Measurements from ENCODE around the gene ZNF502. TPM values are rescaled to one million over a fixed set of nuclear protein-coding genes. Genes with fewer than 3 reads are reported as not detected.

The ZNF502 gene
- total RNA-seq, 1 donor from 2014 or later: not detected

DNA sequence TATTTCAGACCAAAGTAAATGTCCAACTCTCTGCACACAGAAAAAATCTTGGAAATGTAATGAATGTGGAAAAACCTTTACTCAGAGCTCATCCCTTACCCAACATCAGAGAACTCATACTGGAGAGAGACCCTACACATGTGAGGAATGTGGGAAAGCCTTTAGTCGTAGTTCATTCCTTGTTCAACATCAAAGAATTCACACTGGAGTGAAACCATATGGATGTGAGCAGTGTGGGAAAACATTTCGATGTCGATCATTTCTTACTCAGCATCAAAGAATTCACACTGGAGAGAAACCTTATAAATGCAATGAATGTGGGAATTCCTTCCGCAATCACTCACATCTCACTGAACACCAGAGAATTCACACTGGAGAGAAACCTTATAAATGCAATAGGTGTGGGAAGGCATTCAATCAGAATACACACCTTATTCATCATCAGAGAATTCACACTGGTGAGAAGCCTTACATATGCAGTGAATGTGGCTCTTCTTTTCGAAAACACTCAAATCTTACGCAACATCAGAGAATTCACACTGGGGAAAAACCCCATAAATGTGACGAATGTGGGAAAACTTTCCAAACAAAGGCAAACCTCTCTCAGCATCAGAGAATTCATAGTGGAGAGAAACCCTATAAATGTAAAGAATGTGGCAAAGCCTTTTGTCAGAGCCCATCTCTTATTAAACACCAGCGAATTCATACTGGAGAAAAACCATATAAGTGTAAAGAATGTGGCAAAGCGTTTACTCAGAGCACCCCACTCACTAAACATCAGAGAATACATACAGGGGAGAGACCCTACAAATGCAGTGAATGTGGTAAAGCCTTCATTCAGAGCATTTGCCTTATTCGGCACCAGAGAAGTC lies 9.0 kb downstream of the ZNF502 start:
- Mint-ChIP-seq H3K4me1 (ENCODE audit: low read depth) (no peaks in the 10 kb centered on the region), H3K36me3 (ENCODE audit: low read depth) (peaks cover 11% of the 10 kb centered on the region), H3K27me3 (ENCODE audit: low read depth) (no peaks in the 10 kb centered on the region), H3K27ac (ENCODE audit: unreplicated experiment) (no peak overlapping the region), H3K4me3 (ENCODE audit: unreplicated experiment) (no peak overlapping the region), H3K9me3 (ENCODE audit: low read depth) (peaks cover 79% of the 10 kb centered on the region)
- TF ChIP-seq, protein P1, sequence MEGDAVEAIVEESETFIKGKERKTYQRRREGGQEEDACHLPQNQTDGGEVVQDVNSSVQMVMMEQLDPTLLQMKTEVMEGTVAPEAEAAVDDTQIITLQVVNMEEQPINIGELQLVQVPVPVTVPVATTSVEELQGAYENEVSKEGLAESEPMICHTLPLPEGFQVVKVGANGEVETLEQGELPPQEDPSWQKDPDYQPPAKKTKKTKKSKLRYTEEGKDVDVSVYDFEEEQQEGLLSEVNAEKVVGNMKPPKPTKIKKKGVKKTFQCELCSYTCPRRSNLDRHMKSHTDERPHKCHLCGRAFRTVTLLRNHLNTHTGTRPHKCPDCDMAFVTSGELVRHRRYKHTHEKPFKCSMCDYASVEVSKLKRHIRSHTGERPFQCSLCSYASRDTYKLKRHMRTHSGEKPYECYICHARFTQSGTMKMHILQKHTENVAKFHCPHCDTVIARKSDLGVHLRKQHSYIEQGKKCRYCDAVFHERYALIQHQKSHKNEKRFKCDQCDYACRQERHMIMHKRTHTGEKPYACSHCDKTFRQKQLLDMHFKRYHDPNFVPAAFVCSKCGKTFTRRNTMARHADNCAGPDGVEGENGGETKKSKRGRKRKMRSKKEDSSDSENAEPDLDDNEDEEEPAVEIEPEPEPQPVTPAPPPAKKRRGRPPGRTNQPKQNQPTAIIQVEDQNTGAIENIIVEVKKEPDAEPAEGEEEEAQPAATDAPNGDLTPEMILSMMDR (IDR thresholded peaks at IDR 0.05): no peak
- DNase-seq (ENCODE audit: low spot score): no peak

DNA sequence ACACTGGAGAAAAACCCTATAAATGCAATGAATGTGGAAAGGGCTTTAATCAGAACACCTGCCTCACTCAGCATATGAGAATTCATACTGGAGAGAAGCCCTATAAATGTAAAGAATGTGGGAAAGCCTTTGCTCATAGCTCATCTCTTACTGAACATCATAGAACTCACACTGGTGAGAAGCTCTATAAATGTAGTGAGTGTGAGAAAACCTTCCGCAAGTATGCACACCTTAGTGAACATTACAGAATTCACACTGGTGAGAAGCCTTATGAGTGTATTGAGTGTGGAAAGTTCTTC lies 9.6 kb downstream of the ZNF502 start:
- H3K27ac Mint-ChIP-seq (ENCODE audit: unreplicated experiment): no peak overlapping the region
- peaks cover 76% of the 10 kb centered on the region for H3K9me3 Mint-ChIP-seq (ENCODE audit: low read depth)

DNA sequence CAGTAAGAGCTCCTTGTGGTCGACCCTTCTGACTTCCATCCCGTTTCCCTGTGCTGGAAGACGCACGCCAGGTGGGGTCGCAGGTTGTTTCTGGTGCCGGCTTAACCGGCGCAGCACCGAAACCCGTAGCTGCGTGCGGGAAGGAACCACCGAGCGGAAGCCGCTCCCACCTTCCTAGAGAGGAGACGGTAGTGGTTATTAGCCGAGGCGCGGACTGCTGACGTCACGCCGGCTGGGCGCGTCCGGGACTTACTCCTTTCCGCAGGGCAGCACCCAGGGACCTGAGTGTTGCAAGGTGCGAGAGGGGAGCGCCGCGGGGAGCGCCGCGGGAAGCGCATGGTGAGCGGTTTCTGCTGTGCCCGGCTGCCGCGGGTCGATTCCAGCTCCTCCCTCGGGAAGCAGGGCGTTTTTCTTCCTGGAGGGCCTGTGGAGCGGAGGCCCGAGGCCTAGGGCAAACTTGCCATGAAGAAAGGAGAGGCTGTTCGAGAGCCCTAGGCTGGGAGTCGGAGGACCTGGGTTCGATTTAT lies 17.0 kb downstream of the ZNF502 start, which contains the start of gene ZNF501:
TSS of gene ZNF501 (plus strand) at position 252 of the 527 bp plus-strand sequence. CDS start 4,787 bp downstream, outside the sequence.
- Mint-ChIP-seq H3K36me3 (ENCODE audit: low read depth) (peaks cover 36% of the 10 kb centered on the region), H3K4me3 (ENCODE audit: unreplicated experiment) (peak within 1 kb of the TSS; percentile 73), H3K4me1 (ENCODE audit: low read depth) (no peaks in the 10 kb centered on the region), H3K27ac (ENCODE audit: unreplicated experiment) (peak within 1 kb of the TSS; percentile 54), H3K27me3 (ENCODE audit: low read depth) (no peaks in the 10 kb centered on the region), H3K9me3 (ENCODE audit: low read depth) (peaks cover 80% of the 10 kb centered on the region)
- TF ChIP-seq, protein P1 (IDR thresholded peaks at IDR 0.05): no peak
- peak; percentile 94 for DNase-seq (ENCODE audit: low spot score)

More for the DNA sequence above, 9.6 kb downstream of the ZNF502 start:
- H3K27me3 Mint-ChIP-seq (ENCODE audit: low read depth): no peaks in the 10 kb centered on the region
- no peaks in the 10 kb centered on the region for H3K4me1 Mint-ChIP-seq (ENCODE audit: low read depth)
- H3K36me3 Mint-ChIP-seq (ENCODE audit: low read depth): peaks cover 11% of the 10 kb centered on the region
- TF ChIP-seq, protein P1 (IDR thresholded peaks at IDR 0.05): no peak
- no peak overlapping the region for H3K4me3 Mint-ChIP-seq (ENCODE audit: unreplicated experiment)
- DNase-seq (ENCODE audit: low spot score): no peak

DNA sequence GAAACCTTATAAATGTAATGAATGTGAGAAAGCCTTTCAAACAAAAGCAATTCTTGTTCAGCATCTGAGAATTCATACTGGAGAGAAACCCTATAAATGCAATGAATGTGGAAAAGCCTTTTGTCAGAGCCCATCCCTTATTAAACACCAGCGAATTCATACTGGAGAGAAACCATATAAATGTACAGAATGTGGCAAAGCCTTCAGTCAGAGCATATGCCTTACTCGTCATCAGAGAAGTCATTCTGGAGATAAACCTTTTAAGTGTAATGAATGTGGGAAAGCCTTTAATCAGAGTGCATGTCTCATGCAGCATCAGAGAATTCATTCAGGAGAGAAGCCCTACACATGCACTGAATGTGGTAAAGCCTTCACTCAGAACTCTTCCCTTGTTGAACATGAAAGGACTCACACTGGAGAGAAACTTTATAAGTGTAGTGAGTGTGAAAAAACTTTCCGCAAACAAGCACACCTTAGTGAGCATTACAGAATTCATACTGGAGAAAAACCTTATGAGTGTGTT lies 22.2 kb downstream of the ZNF502 start:
- no peak for DNase-seq (ENCODE audit: low spot score)
- Mint-ChIP-seq H3K27ac (ENCODE audit: unreplicated experiment) (no peak overlapping the region), H3K4me1 (ENCODE audit: low read depth) (no peaks in the 10 kb centered on the region), H3K27me3 (ENCODE audit: low read depth) (no peaks in the 10 kb centered on the region), H3K4me3 (ENCODE audit: unreplicated experiment) (no peak overlapping the region), H3K36me3 (ENCODE audit: low read depth) (peaks cover 43% of the 10 kb centered on the region), H3K9me3 (ENCODE audit: low read depth) (peaks cover 87% of the 10 kb centered on the region)
- TF ChIP-seq, protein P1 (IDR thresholded peaks at IDR 0.05): no peak

DNA sequence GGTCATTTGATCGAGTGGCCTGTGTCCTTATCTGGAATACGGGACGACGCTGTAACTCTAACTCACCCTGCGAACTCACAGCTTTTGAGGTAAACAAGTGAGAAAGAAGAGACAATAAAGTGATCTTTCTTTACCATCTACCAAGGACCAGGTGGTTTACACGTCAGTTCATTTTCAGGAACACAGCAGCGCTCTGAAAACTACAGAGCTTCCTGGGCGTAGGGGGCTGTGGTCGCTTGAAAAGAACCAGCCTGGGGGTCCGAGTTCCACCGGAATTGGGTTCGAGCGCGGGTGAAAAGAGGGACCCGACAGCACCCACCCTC lies 48.6 kb downstream of the ZNF502 start:
- Mint-ChIP-seq H3K27ac (ENCODE audit: unreplicated experiment) (peak overlapping the region; percentile 68), H3K36me3 (ENCODE audit: low read depth) (peaks cover 22% of the 10 kb centered on the region), H3K4me1 (ENCODE audit: low read depth) (peaks cover 16% of the 10 kb centered on the region), H3K9me3 (ENCODE audit: low read depth) (peaks cover 21% of the 10 kb centered on the region), H3K27me3 (ENCODE audit: low read depth) (no peaks in the 10 kb centered on the region), H3K4me3 (ENCODE audit: unreplicated experiment) (peak overlapping the region; percentile 78)
- TF ChIP-seq, protein P1 (IDR thresholded peaks at IDR 0.05): no peak
- no peak for DNase-seq (ENCODE audit: low spot score)

All from chondrocyte (in vitro differentiated cells).